Endothelial cell (in vitro differentiated cells): ENCODE data around the gene RNF4. TPM values are rescaled to one million over a fixed set of nuclear protein-coding genes. Genes with fewer than 3 reads are reported as not detected.

Source experiments
- DNase-seq: peaks from one replicate; pipeline ENCODE4 v3.0.0; 2021; ENCODE audit warnings: low spot score
- H3K27ac Mint-ChIP-seq: one replicate; pipeline ENCODE4 v1.8.0; 2021; ENCODE audit warnings: mixed read lengths, inconsistent platforms; ENCODE audit not compliant: unreplicated experiment
- H3K27me3 Mint-ChIP-seq: one replicate; pipeline ENCODE4 v1.8.0; 2021; ENCODE audit warnings: mild to moderate bottlenecking, moderate library complexity, mixed read lengths, inconsistent platforms; ENCODE audit not compliant: unreplicated experiment
- H3K36me3 Mint-ChIP-seq: one replicate; pipeline ENCODE4 v1.8.0; 2021; ENCODE audit warnings: mild to moderate bottlenecking, low read depth, mixed read lengths, inconsistent platforms; ENCODE audit not compliant: unreplicated experiment
- H3K4me1 Mint-ChIP-seq: one replicate; pipeline ENCODE4 v1.8.0; 2021; ENCODE audit warnings: mild to moderate bottlenecking, mixed read lengths, inconsistent platforms; ENCODE audit not compliant: unreplicated experiment
- H3K4me3 Mint-ChIP-seq: one replicate; pipeline ENCODE4 v1.8.0; 2021; ENCODE audit warnings: mild to moderate bottlenecking, mixed read lengths, inconsistent platforms; ENCODE audit not compliant: unreplicated experiment
- H3K9me3 Mint-ChIP-seq: one replicate; pipeline ENCODE4 v1.8.0; 2021; ENCODE audit warnings: mixed read lengths, inconsistent platforms; ENCODE audit not compliant: unreplicated experiment
- total RNA-seq: library from RNA; stranded (reverse); fragmentation: NEBNext Ultra II Directional; extraction: Animal tissue kit (Norgen Biotek cat#: 25700); gene quantifications from one replicate; pipeline ENCODE4 v1.2.1, GENCODE V29; 2021; ENCODE audit not compliant: unreplicated experiment
- TF ChIP-seq, protein P1 (sequence below): fragments of 200-600 bp; sonication (generic); IDR thresholded peaks from one replicate; pipeline ENCODE4 v1.5.0; 2021; ENCODE audit warnings: antibody characterized with exemption; ENCODE audit not compliant: unreplicated experiment

Gene RNF4
- total RNA-seq, 1 donor from 2014 or later = 65.0 TPM

DNA sequence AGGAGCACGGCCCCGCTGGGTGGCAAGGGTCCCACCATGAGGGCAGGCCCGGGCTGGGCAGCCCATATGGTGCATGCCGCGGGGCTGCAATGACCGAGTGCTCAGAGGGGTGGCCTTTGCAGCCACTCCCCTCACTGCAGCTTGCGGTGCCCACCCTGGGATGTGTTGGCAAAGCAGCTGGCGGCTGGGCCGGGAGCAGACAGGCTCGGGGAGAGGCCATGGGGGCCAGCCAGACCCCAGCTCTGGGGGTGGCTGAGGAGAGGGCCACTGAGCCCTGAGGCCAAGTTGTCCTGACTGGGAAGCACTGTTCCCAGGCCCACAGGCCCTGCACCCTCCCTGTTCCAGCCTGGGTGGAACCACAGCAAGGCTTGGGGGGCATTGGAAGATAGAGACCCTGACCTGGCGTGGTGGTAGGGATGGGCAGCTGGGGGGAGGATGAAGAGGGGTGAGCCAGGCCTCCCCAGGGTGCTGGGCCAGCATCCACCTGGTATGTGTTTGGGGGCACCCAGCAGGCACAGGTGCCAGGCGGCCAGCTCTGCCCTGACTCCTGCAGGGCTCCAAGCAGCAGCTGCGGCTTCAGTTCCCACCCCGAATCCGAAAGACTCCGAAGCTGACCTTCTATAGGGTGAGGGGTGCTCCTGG lies 18.4 kb upstream of the RNF4 start:
- H3K9me3 Mint-ChIP-seq = no peaks in the 10 kb centered on the region
- no peak overlapping the region for H3K27ac Mint-ChIP-seq
- peaks cover 1% of the 10 kb centered on the region for H3K27me3 Mint-ChIP-seq
- DNase-seq = no peak
- H3K4me1 Mint-ChIP-seq = no peaks in the 10 kb centered on the region
- TF ChIP-seq, protein P1, sequence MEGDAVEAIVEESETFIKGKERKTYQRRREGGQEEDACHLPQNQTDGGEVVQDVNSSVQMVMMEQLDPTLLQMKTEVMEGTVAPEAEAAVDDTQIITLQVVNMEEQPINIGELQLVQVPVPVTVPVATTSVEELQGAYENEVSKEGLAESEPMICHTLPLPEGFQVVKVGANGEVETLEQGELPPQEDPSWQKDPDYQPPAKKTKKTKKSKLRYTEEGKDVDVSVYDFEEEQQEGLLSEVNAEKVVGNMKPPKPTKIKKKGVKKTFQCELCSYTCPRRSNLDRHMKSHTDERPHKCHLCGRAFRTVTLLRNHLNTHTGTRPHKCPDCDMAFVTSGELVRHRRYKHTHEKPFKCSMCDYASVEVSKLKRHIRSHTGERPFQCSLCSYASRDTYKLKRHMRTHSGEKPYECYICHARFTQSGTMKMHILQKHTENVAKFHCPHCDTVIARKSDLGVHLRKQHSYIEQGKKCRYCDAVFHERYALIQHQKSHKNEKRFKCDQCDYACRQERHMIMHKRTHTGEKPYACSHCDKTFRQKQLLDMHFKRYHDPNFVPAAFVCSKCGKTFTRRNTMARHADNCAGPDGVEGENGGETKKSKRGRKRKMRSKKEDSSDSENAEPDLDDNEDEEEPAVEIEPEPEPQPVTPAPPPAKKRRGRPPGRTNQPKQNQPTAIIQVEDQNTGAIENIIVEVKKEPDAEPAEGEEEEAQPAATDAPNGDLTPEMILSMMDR = no peak
- H3K4me3 Mint-ChIP-seq = no peak overlapping the region
- no peaks in the 10 kb centered on the region for H3K36me3 Mint-ChIP-seq

DNA sequence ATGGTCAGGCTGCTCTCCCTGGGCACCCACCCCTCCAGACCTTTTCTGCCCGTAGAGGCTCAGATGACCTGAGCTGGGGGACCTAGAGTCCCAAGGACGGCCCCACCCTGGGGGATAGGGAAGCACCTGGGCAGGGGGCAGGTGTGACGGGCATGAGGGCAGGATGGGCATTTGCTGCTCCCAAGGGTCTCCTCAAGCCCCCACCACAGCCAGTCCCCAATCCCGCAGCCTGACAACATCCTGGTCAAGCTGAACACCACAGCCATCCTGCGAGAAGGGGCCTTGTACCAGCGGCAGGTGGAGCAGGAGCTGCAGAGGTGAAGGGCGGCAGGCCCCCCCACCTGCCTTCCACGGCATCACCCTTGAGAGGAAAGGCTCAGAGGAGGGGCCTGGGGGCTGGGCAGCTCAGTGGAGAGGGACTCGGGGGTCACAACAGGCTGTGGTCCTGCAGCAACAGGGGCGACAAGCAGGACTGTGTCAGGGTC lies 17.8 kb upstream of the RNF4 start:
- H3K36me3 Mint-ChIP-seq = no peaks in the 10 kb centered on the region
- H3K4me3 Mint-ChIP-seq = no peak overlapping the region
- H3K27ac Mint-ChIP-seq = no peak overlapping the region
- DNase-seq = no peak
- no peaks in the 10 kb centered on the region for H3K9me3 Mint-ChIP-seq
- no peaks in the 10 kb centered on the region for H3K4me1 Mint-ChIP-seq
- peaks cover 1% of the 10 kb centered on the region for H3K27me3 Mint-ChIP-seq
- TF ChIP-seq, protein P1 = no peak

DNA sequence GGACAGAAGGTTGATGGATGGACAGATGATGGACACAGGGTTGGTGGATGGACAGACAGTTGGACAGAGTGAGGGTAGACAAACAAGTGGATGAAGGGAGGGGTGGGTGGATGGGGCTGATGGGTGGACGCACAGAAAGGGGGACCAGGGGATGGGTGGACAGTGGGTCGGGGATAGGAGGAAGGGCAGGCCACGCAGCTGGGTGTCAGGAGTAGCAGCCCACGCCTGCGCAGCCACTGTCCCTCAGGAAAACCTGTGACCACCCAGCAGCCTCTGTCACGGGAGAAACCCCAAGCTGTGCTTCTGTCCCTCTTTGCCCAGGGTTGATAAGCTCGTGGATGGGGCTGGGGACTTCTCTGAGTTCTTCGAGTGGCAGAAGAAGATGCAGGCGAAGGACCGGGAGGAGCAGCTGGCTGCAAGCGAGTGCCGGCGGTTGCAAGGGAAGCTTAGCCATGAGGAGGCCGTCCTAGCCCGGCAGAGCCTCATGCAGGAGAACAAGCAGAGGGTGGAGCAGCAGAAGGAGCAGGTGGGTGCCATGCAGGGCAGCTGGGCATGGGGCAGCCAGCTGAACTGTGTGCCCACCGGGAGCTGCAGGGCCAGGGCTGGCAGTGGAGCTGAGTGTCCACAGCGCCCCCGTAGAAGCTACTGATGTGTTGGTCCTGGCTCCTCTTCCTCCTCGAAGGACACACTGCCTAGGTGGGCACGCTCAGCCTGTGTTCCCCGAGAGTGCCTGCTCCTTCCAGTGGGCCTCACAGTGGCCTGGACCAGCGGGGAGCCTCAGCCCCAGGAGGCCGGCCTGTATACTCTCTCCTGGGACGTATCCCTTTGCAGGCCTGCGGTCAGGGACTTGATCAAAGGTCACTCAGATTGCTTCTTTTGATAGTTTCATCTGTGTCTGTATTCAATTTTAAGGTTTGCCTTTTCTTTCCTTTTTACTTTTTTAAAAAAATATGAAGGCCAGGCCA lies 16.8 kb upstream of the RNF4 start:
- Mint-ChIP-seq H3K27me3 (peaks cover 1% of the 10 kb centered on the region), H3K27ac (no peak overlapping the region), H3K4me3 (no peak overlapping the region), H3K9me3 (no peaks in the 10 kb centered on the region), H3K4me1 (no peaks in the 10 kb centered on the region), H3K36me3 (no peaks in the 10 kb centered on the region)
- TF ChIP-seq, protein P1 = no peak
- DNase-seq = no peak

DNA sequence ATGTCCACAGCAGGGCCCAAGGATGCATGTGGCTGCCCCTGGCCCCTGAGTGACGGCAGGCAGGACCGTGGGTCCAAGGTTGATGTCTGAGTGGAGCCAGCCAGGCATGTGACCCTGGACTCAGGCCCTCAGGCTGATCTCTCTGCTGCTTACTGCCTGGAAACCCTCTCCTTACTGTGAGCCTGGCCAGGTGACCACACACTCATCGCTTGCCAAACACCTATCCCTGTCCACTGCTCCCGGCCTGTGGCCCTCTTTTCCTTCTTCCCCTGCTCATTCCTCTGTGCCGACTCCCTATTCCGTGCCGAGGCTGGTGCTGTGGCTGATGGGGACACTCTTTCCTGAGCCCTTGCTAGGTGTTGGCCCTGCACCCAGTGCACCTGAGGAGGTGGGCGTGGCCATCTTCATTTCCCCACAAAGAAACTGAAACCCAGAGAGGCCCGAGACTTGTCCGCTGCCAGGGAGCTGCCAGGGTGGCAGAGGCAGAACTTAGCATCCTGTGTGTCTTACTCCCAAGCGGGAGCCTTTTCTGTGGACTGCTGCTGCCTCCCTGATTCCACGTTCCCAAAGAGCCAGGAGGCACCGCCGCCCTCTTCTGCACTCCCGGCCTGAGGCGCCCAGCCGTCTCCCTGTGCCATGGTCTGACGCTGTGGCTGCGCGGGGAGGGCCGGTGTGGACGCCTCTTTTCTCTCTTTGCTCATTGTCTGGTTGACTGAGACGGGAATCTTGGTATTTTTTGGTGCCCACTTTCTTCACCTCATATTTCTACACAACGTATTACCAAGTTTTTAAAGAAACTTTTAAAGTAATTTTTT lies 11.2 kb upstream of the RNF4 start:
- DNase-seq = no peak
- H3K9me3 Mint-ChIP-seq = no peaks in the 10 kb centered on the region

More for the DNA sequence above, 11.2 kb upstream of the RNF4 start:
- Mint-ChIP-seq H3K4me3 (no peak overlapping the region), H3K36me3 (no peaks in the 10 kb centered on the region), H3K27ac (no peak overlapping the region), H3K4me1 (no peaks in the 10 kb centered on the region), H3K27me3 (peaks cover 18% of the 10 kb centered on the region)
- TF ChIP-seq, protein P1 = no peak
